Vagina (tissue), 2 donors: ENCODE data around the gene MYH9.

Source experiments
- POLR2A ChIP-seq, 2 donors: fragments of 450-650 bp; IDR thresholded peaks; one replicate each; pipeline ENCODE4 v1.6.1; 2017; ENCODE audit warnings: antibody characterized with exemption in 2 of 2, mild to moderate bottlenecking in 2 of 2, moderate library complexity in 2 of 2
- TF ChIP-seq, protein P1 (sequence below), 3 experiments: fragments of 450-650 bp in 2 of 3; fragments of 200-600 bp in 1 of 3; sonication (generic) in 1 of 3; IDR thresholded peaks; one replicate each; pipeline ENCODE4 v1.5.1; 2017 to 2019; ENCODE audit warnings: antibody characterized with exemption in 3 of 3, mild to moderate bottlenecking in 2 of 3, moderate library complexity in 2 of 3

DNA sequence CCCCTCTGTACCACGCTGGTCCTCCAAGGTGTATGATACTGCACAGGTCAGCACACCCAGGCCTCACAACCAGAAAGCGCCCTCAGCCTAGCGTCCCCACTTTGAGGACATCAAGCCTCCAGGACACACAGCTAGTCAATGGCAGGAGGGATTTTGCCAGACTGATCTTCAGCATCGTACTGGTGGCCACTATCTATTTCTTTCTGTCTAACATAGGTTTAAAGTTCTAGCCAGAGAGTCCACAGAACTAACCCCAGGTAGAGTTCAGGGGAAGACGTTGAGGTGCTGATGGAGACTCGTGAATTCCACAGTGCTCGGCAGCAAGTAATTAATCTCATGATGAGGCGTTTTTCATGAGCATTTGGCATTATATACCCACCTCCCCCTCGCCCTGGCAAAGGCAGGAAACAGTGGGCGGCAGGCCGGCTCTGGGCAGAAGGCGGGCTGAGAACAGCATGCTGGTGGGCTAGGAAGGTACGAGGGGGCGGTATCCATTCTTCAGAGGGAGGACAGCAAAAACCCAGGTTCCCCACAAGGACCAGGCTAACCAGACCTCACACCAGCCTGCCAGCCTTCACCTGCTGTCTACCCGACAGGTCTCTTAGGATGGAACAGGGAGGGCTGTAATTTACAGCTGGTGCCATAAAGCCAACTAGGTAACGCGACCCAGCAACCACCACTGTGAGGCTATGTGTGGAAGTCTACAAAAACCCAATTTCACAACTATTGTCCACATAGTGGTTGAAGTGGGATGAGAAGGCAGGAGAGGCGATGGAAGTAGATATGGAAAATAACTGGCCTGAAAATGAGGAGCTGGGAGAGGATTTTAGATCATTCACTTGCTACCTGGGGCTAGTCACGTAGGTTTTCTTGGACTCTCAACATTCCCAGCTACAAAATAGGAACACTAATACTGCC is 18.5 kb downstream of the MYH9 start:
- TF ChIP-seq, protein P1, sequence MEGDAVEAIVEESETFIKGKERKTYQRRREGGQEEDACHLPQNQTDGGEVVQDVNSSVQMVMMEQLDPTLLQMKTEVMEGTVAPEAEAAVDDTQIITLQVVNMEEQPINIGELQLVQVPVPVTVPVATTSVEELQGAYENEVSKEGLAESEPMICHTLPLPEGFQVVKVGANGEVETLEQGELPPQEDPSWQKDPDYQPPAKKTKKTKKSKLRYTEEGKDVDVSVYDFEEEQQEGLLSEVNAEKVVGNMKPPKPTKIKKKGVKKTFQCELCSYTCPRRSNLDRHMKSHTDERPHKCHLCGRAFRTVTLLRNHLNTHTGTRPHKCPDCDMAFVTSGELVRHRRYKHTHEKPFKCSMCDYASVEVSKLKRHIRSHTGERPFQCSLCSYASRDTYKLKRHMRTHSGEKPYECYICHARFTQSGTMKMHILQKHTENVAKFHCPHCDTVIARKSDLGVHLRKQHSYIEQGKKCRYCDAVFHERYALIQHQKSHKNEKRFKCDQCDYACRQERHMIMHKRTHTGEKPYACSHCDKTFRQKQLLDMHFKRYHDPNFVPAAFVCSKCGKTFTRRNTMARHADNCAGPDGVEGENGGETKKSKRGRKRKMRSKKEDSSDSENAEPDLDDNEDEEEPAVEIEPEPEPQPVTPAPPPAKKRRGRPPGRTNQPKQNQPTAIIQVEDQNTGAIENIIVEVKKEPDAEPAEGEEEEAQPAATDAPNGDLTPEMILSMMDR (IDR thresholded peaks at IDR 0.05) = no peak
- TF ChIP-seq POLR2A (IDR thresholded peaks at IDR 0.05) = no peak
